ENCODE results near the gene ETFA.

DNA sequence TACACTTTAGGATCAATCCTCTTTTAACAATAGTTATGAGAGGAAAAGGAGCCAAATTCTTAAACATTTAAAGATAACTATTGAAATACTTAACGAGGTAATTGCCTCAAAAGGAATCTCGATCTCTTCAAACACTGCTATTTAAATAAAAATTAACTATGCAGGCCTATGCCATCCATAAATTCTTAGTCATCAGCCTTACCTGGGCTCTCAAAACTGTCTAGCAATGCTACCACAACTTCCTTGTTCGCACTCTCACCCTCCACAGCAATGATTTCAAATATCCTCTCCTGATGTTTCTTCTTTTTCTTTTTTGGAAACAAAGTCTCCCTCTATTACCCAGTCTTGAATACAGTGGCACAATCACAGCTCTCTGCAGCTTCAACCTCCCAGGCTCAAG is 12.3 kb downstream of the ETFA start:
- TF ChIP-seq ZNF530 (tag by site-specific recombination; IDR thresholded peaks at IDR 0.05; ENCODE audit: low read depth) (no peak), ZNF660 (tag by site-specific recombination; IDR thresholded peaks at IDR 0.05) (no peak), ZBTB7A (tag by site-specific recombination; IDR thresholded peaks at IDR 0.05; ENCODE audit: low read depth) (no peak)

All from HEK293 (cell line).